Coronary artery (tissue), 2 donors: Measurements from ENCODE around the gene AASDH.

ENCODE experiments used
- DNase-seq: peaks from one replicate; pipeline ENCODE4 v3.0.0-alpha.2; 2017; ENCODE audit warnings: low spot score
- H3K27ac ChIP-seq, 2 donors: fragments of 200-600 bp; sonication (generic); one replicate each; pipeline ENCODE4 v1.5.1; 2016 to 2019
- H3K4me3 ChIP-seq: fragments of 200-600 bp; sonication (generic); 2 replicates; pipeline ENCODE4 v1.5.1; 2016; ENCODE audit warnings: mild to moderate bottlenecking, moderate library complexity
- CTCF ChIP-seq: fragments of 200-600 bp; sonication (generic); IDR thresholded peaks from one replicate; pipeline ENCODE4 v1.5.1; 2019; ENCODE audit warnings: antibody characterized with exemption

Gene AASDH

GRCh38 chr4:56342746-56343145, 44.5 kb downstream of the AASDH start:
- no peak for TF ChIP-seq CTCF
- no peak for DNase-seq
- Histone ChIP-seq H3K27ac (no peak overlapping the region), H3K4me3 (no peak overlapping the region)

DNA sequence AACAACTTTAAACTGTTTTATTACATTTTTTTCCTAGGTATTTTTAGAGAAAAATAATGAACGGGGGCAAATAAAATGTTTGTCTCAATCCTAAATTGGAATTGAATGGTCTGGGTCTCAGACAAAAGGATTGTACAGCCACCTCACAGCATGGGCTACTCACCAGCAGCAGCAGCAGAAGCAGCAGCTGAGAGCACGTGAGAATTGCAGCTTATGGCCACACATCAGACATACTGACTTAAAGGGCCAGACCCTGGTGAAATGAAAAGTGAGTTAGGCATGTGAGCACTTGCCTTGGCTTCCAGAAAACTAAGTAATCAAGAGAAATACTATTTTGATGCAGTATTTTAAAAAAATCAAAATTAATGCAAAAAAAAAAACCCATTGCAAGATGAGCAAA, 56.6 kb downstream of the AASDH start:
- no peak overlapping the region for H3K4me3 ChIP-seq
- no peak for DNase-seq
- H3K27ac ChIP-seq = no peak overlapping the region
- no peak for TF ChIP-seq CTCF

GRCh38 chr4:56326363-56326762, 60.9 kb downstream of the AASDH start:
- DNase-seq = no peak
- TF ChIP-seq CTCF = no peak
- H3K4me3 ChIP-seq = no peak overlapping the region
- no peak overlapping the region for H3K27ac ChIP-seq

GRCh38 chr4:56324011-56324610, 63.2 kb downstream of the AASDH start:
- TF ChIP-seq CTCF = no peak
- no peak overlapping the region for H3K4me3 ChIP-seq

GRCh38 chr4:56323327-56323726, 64.0 kb downstream of the AASDH start:
- Histone ChIP-seq H3K27ac (no peak overlapping the region), H3K4me3 (no peak overlapping the region)
- DNase-seq = peak; percentile 29
- no peak for TF ChIP-seq CTCF

More at GRCh38 chr4:56324011-56324610, 63.2 kb downstream of the AASDH start:
- no peak overlapping the region for H3K27ac ChIP-seq
- peak; percentile 16 for DNase-seq

GRCh38 chr4:56321251-56321650, 66.0 kb downstream of the AASDH start:
- Histone ChIP-seq H3K4me3 (no peak overlapping the region), H3K27ac (no peak overlapping the region)
- DNase-seq = no peak
- no peak for TF ChIP-seq CTCF

DNA sequence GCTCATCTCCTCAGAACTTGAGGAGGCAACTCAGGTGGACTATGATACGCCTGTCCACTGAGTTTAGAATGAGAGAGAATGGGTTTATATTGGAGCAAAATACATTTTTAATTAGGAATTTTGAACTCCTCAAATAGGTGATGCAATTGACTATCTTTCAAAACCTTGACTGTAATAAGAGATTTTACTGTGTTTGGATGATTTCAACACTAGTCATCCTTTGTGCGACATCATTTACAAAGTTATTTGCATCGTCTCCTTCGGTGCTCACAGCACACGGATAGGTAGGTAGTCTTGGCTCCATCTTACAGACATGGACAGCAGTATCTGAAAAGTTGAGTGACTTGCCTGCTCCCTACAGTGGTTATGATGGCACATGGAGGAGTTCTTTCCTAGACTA, 67.0 kb downstream of the AASDH start:
- H3K4me3 ChIP-seq = no peak overlapping the region
- DNase-seq = no peak
- no peak overlapping the region for H3K27ac ChIP-seq
- no peak for TF ChIP-seq CTCF
